IPS DF 19.7 (cell line): Measurements from ENCODE around the gene MCM9.
"Not testable (repeated sequence)": the region's sequence is repeated elsewhere in the genome, so short reads cannot be mapped to it uniquely, and the experiment has no call there.

Source experiments
- DNase-seq: peaks from one replicate; pipeline ENCODE4 v3.0.0-alpha.2; 2013; ENCODE audit warnings: low read depth, low spot score

MCM9 gene

DNA sequence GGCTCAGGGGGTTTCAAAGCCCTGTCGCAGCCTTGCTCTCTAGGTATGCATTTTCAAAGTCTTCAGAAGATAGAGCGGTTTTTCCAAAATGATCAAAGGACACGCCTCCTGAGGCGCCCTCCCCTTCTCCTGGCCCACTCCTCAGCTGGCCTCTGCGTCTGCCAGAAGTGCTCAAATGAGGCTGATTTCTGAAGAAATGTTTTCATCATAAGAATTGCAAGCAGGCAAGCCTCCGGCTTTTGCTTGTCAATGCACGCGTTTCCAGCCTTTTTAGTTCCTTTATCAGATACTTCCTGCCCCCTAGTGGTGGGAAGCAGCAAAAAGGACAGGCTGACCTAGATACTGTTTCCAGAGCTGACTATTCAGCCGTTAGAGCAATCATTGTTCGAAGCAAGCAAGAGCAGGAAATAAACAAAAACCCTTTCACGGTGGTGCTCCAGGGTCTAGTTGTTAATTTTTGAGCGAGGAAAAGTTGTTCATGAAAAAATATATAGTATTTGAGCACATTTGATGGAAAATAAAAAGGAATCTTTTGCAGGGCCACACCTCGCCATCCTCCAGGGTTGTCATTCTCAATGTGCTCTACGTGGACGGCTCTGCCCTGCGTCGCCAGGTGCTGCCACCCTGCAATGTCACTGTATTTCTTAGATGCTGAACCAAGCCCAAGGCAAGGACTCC, 134.4 kb downstream of the MCM9 start:
- DNase-seq: peak; percentile 65

DNA sequence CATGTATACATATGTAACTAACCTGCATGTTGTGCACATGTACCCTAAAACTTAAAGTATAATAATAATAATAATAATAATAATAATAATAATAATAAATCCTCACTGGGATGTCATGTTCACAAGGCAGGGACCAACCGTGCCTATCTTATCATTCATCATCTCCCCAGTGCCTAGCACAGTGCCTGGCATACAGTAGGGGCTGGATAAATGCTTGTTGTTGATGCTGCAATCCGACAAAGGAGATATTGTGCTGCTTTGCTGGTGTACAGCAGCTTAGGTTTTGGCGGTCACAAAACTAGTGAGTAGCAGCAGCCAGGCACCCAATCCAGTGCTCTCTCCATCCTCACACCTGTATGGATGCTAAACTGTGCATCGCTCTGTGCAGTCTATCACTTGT, 135.1 kb downstream of the MCM9 start:
- DNase-seq: no peak

DNA sequence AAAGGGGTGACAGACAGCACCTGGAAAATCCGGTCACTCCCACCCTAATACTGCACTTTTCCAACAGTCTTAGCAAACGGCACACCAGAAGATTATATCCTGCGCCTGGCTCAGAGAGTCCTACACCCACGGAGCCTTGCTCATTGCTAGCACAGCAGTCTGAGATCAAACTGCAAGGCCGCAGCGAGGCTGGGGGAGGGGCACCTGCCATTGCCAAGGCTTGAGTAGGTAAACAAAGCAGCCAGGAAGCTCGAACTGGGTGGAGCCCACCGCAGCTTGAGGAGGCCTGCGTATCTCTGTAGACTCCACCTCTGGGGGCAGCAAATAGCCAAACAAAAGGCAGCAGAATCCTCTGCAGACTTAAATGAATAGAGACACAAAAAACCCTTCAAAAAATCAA, 138.4 kb downstream of the MCM9 start:
- DNase-seq: not testable (repeated sequence)

- no peak for DNase-seq
These were observed 143.5 kb downstream of the MCM9 start for GRCh38 chr6:118791499-118791898.

DNA sequence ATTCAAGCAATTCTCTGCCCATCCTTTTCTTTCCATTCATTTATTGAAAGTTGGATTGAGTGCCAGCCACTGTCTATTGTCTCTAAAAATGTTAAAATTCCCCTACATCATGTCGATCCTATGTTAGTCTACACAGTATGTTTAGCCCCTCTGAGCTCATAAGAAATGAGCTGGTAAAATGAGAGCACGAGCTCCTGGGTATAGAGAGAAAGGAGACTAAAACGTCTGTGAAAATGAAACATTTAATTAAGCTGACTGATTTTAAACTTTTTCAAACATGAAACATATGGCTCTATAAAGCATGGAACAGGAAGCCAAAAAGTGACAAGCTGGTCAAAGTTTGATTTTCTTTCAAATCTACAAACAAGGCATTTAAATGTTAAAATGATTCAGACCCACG, 145.0 kb downstream of the MCM9 start:
- DNase-seq: no peak

DNA sequence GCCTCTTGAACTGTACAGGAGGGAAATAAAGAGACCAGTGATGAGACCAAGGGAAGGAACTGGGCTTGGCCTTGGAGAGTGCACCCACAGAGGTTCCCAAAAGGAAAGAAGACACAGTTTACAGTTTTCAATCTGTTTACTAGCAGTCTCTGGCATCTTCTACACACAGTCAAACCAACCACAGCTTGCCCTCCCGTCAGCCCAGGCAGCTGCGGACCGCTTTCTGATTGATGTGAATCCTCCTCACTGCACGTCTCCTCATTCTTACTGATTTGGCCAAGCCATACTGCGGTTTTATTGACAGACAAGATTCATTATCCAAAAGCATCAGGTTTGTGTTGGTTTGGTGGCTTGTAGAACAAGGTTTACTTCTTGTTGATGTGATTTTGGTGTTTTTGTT, 145.5 kb downstream of the MCM9 start:
- no peak for DNase-seq

- no peak for DNase-seq
These were observed 146.3 kb downstream of the MCM9 start for GRCh38 chr6:118788702-118789101.

GRCh38 chr6:118787724-118788423, 147.1 kb downstream of the MCM9 start:
- DNase-seq: no peak

DNA sequence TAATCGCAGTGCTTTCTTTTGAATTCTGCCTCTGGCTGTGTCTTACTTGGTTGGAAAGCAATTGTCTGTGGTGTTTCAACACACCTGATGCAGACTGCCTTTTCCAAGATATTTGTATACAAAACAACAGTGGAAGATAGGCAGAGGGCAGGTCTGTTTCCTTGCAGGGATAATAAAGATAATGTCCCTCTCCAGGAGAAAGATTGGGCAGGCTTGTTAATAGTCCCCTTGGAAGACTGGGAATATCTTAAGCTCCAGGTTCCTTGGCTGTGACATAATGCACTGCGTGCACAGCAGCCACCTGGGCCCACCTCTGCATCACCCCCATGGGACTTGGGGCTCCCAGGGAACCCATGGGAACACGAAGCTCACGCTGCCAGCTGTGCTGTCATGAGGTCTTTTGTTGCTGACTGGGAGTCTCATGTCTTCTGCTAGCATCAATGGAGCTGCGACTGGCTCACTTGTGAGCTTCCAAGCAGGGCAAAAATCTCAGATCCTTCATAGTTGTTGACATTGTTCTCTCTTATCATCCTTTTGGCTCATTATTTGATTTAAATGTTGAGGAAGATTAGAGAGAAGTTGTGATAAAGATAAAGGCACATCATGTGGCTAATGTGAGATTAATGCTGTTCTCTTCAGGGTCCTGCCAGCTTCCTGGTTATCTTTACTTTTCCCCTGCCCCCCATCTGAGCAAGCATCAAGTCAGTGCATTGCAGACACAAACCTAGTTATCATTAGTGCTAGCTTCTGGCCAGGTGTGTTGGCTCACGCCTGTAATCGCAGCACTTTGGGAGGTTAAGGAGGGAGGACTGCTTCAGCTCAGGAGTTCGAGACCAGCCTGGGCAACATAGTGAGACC, 148.1 kb downstream of the MCM9 start:
- no peak for DNase-seq

DNA sequence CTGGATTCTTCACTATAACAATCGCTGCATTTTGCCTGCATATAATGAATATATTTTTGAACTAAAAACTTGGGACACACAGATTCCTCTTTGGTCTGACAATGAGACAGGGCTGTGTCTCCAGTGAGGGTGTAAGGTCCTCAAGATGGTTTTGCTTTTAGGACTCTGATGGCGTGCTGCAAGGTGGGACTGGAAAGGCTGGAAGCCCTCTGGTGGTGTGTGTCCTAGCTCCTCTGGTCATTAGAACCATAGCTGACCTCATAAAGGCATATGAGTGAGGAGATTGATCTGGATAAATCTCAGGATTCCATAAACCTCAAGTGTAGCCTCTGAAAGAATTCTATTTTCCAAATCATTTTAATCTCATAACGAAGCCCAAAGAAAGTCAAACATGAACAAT, 149.4 kb downstream of the MCM9 start:
- no peak for DNase-seq

DNA sequence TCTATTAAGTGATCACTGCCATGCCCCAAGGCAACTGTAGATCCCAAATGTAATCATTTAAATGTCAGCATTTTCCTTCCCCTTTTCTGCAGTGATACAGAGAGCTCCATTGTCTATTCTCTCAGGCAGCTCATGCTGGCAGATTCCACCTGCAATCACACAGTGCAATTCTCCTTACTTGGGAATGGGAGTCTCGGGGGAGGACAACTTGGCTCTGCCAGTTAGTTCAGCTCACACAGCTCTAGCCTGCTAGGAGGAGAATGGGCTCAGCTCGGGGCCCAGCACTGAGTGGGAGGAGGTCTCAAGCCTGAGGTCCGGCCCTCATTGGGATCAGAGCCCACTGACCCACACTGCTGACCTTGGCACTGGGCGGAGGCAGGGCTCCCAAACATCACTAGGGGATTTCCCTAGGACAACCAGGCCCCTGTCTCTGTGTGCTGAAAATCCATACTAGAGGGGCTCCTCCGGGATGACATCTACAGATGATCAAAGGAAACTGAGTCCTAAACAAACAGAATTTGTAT, 150.3 kb downstream of the MCM9 start:
- DNase-seq: no peak

DNA sequence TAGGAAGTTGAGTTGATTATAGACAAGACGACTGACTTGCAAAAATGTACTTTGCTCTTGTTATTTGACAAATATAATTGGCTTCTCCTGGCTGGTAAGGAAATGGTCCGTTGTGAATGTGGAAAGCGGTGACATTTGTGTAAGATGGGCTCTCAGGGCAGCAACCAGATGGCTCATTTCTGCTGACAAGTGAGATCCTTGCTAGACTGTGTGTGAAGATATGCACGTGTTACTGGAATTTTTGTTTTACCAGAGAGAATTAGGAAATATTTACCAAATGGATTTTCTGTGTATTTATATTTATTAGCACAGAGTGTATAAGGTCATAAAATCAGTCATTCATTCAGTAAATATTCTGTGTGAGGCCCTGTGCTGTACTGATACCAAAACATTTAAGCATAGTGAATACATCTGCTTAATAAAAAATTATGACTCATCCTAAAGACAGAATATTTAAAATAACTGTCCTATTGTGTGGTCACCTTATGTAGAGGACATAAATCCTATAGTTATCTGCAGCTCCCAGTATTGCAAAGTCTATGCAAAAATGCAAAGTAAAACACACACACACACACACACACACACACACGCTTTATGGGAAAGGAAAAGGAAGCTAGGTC, 150.9 kb downstream of the MCM9 start:
- no peak for DNase-seq

DNA sequence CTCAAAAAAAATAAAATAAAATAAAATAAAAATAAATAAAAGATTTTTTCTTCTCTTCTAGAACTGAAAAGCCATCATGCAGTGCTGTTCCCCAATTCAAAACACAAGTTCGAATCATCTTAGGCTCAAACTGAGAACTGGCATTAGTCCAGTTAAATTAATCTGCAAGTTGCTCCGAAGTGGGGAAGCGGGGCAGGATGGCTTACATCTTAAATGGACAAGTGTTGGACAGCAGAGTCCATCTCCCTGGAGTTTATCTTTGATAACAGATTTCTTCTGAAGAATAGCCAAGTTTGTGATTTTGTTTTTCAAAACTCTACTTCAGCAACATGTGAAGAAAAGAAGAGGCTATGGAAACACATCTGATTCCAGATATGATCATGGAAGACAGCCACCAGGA, 152.3 kb downstream of the MCM9 start:
- no peak for DNase-seq

GRCh38 chr6:118781897-118782296, 153.1 kb downstream of the MCM9 start:
- no peak for DNase-seq

GRCh38 chr6:118780668-118781067, 154.3 kb downstream of the MCM9 start:
- no peak for DNase-seq

GRCh38 chr6:118776607-118777549, 158.1 kb downstream of the MCM9 start:
- DNase-seq: no peak

GRCh38 chr6:118775381-118775780, 159.6 kb downstream of the MCM9 start:
- DNase-seq: no peak

DNA sequence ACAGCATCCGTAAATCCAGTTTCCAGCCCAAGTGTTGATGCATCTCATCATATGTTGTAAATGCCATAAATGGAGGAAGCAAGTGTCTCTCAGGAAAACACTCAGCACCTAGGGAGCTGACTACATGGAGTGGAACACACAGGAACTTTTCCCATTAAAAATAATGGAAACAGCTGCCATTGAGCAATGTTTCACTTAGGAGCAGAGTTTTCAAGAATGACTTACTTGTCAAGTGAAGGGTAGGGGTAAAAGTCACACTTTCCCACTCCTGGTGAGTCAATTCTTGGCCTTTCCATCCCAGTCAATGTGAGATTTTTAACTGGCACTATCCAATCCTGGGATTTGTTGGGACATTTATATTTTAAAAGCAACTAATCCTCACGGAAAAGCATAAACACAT, 160.4 kb downstream of the MCM9 start:
- DNase-seq: no peak

GRCh38 chr6:118772886-118773285, 162.1 kb downstream of the MCM9 start:
- DNase-seq: no peak

GRCh38 chr6:118771253-118771652, 163.7 kb downstream of the MCM9 start:
- DNase-seq: no peak

DNA sequence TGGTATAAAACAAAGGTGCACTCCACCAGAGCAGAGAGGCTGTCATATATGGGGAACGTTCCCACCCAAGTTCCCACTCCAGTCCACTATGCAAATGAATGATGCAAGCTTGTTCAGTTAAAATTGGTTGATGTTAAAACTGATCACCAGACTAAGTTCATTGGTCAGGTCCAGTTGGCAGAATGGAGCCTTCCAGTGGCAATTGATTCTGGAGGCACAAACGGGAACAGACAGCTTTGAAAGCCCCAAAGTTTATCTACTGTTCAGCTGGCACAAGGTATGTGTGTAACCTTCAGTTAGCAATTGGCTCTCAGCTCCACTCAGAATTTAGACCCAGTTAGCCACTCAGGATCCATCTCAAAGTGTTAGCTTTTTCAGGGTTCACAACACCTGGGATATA, 164.1 kb downstream of the MCM9 start:
- DNase-seq: no peak
